NAMALWA (cell line): Measurements from ENCODE around the gene TTLL12.
A peak's percentile ranks its signal among the peaks of the same experiment; 100 is the strongest.

ENCODE experiments used
- DNase-seq: peaks from one replicate; pipeline ENCODE4 v3.0.0-alpha.2; 2015; ENCODE audit warnings: low spot score

The TTLL12 gene

GRCh38 chr22:43127166-43127908 is 59.6 kb downstream of the TTLL12 start:
- DNase-seq: peak; percentile 60

GRCh38 chr22:43126501-43127165 is 60.3 kb downstream of the TTLL12 start:
- DNase-seq: no peak

GRCh38 chr22:43118953-43119458 is 67.9 kb downstream of the TTLL12 start:
- DNase-seq: peak; percentile 94

GRCh38 chr22:43118024-43118849 is 68.7 kb downstream of the TTLL12 start:
- DNase-seq: no peak

GRCh38 chr22:43116932-43117331 is 70.0 kb downstream of the TTLL12 start:
- no peak for DNase-seq
